ENCODE results near the gene RSL1D1.

DNA sequence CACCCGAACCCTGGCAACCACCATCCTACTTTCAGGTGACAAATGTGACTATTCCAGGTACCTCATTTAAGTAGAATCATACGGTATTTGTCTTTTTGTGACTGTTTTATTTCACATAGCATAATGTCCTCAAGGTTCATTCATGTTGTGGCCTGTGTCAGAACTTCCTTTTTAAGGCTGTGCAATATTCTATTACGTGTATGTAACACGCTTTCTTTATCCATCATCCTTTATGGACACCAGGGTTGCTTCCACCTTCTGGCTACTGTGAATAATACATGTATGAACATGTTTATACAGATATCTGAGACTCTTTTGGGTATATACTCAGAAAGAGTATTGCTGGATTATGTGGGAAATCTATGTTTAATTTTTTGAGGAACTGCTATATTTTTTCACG is 28.7 kb upstream of the RSL1D1 start:
- no peak for TF ChIP-seq POLR2A (IDR thresholded peaks at IDR 0.05)
- no peak for TF ChIP-seq CTCF (IDR thresholded peaks at IDR 0.05 in 4 of 5, conservative IDR thresholded peaks at IDR 0.05 in 1 of 5)
